ENCODE results near the gene MAP2. TPM values are rescaled to one million over a fixed set of nuclear protein-coding genes. Genes with fewer than 3 reads are reported as not detected.

MAP2 gene
- total RNA-seq, 1 experiment from 2014 or later = 6.7 TPM

DNA sequence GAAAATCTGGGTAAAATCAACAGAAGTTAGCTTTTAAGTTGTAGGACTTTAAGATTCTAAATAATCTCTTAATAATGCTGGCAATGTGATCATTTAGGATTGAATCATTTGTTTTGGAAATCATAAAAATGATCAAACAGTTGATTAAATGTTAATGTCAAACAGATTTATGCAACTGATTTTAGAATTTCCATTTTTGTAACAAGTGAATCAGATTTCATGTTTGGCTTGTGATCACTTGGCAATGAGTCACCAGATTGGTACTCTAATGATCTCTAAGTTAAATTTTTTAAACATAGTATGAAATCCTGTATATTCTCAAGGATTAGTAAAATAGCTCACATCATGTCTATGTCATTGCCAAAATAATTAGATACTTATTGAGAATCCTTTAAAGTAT lies 297.6 kb downstream of the MAP2 start:
- peak; percentile 1 for DNase-seq (ENCODE audit: low read depth)

GRCh38 chr2:209726311-209726710 lies 302.5 kb downstream of the MAP2 start:
- DNase-seq (ENCODE audit: low read depth) = no peak

GRCh38 chr2:209727077-209727476 lies 303.2 kb downstream of the MAP2 start:
- no peak for DNase-seq (ENCODE audit: low read depth)

GRCh38 chr2:209734805-209735204 lies 311.0 kb downstream of the MAP2 start:
- no peak for DNase-seq (ENCODE audit: low read depth)

- DNase-seq (ENCODE audit: low read depth) = no peak
These were observed 318.1 kb downstream of the MAP2 start for GRCh38 chr2:209741953-209742352.

DNA sequence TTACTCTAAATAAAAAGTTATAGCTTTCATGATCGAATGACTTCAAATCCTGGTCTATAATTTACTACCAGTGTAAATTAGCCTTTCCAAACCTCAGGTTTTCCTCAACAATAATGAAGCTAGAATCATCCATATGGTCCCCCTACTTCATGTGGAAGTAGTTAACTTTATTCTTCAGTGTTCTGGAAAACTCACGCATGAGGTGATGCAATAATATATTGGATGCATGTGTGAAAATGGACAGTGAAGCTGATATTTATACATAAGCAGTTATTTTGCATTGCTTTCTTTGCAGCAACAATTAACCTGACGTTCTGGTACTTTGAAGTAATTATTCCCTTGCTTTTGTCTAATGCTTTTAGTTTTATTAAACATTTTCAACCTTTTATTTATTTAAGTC lies 329.2 kb downstream of the MAP2 start:
- DNase-seq (ENCODE audit: low read depth) = no peak

GRCh38 chr2:209757163-209757562 lies 333.3 kb downstream of the MAP2 start:
- DNase-seq (ENCODE audit: low read depth) = no peak

DNA sequence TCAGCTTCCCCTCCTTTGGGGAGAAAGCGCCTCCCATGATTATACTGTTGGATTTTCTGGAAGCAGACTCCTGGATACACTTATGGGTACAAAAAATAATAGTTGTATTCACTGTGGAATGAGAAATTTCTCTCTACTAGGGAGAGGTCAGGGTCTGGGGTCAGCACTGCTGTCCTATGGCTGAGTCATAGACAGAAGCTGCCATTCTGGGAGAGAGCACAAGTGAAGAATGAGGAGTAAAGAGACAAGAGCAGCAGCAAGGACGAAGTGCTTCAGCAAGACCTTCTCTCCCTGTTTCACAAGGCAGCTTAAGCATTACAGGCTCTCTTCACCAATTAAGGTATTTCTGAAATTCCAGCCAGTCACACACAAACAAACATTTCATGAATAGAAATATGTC lies 337.7 kb downstream of the MAP2 start:
- no peak for DNase-seq (ENCODE audit: low read depth)

DNA sequence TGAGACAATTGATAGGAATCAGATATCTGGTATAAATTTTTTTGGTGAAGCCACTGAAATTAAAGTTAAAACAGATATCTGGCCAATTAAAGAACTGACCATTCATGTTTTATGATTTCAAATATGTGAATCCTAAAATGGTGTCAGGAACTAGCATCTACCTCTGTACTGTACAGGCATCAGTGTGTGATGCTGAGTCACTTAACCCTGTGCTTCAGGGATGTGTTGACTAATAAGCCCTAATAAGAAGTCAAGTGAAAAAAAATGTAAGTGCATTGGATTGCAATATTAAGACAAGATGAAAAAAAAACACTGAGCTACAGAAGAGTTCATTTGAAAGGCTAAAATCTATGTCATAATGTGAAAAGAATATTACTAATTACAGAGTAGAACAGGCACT lies 338.7 kb downstream of the MAP2 start:
- DNase-seq (ENCODE audit: low read depth) = no peak

- no peak for DNase-seq (ENCODE audit: low read depth)
These were observed 339.3 kb downstream of the MAP2 start for GRCh38 chr2:209763106-209763505.

DNA sequence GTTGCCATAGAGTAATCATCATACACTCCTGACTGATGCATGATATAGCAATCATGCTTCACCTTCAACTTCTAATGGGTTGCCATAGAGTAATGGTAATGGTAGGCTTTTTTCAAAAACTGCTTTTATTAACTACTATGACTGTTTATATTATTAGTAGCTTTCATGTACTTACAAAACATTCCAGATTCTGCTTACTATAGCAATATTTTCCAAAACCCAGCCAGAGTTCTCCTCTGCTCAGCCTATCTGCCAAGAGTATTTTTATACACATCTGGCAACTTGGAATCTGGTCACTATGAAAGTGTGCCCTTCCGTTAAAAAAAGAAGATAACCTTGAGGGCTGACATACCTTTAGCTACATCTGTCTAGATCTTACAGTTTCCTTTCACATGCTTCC lies 342.8 kb downstream of the MAP2 start:
- no peak for DNase-seq (ENCODE audit: low read depth)

GRCh38 chr2:209767316-209767715 lies 343.5 kb downstream of the MAP2 start:
- DNase-seq (ENCODE audit: low read depth) = no peak

DNA sequence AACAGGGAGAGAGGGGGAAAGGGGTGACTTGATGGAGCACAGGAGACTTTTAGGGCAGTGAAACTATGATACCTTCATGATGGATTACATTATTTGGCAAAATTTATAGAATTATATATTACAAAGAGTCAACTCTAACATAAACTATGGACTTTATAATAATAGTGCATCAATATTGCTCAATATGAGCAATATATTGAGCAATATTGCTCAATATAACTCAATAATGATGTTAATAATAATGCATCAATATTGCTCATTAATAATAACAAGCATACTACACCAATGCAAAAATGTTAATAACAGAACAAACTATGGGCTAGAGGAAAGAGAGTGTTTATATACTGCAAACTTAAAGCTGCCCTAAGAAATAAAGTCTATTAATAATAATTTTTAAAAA lies 344.7 kb downstream of the MAP2 start:
- DNase-seq (ENCODE audit: low read depth) = no peak

DNA sequence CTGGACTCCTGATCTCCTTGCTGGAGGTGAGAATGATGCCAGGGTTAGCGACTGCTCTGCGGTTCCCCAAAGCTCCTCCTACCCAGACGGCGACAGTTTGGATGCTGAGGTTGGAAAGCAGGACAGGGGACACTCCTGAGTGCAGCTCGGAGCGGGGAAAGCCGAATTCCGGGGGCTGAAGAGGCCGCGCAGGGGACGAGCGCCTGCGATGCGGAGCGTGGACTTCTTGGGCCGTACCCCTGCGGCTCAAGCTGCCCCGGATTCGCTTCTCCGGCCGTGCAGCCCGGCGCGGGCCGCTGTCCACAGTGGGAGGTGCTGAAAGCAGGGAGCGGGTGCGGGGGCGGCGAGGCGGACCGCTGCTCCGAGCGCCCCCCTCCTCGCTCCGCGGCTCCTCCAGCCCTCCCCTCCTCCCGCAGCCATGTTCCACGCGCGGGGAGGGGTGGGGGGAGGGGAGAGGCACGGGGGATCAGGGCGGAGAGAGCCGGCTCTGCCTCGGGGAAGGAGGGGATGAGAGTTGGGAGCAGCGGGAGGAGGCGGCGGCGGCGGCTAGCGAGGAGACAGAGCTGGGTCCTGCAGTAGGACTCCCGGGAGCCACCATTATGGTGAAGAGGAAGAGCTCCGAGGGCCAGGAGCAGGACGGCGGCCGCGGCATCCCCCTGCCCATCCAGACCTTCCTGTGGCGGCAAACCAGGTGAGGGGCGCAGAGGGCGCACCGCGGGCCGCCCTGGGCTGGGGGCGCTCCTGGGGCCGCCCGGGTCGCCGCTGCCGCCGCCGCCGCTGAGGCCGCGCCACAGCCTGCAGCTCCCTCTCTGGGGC lies 347.8 kb downstream of the MAP2 start, which contains the start of gene UNC80:
TSS of gene UNC80 (plus strand) at position 359 of the 816 bp plus-strand sequence. CDS start at position 600, 241 bp downstream.
- DNase-seq (ENCODE audit: low read depth) = peak; percentile 46

GRCh38 chr2:209772290-209772685 lies 348.4 kb downstream of the MAP2 start:
- DNase-seq (ENCODE audit: low read depth) = no peak

DNA sequence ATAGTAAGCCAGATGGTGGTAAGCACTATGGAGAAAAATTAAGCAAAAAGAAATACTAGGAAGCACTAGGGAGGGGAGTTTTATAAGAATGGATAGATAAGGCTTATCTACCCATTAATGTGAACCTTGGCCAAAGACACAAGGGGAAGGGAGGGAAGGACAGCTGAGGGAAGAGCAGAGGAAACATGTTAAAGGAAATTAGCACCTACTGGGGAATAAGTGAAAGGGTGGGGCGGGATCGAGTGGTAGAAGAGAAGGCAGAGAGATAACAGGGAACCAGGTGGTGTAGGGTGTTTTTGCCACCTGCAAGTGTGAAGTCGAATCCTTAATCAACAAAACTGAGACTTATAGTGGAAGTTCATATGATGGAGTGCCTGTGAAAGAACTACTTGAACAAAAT lies 349.5 kb downstream of the MAP2 start:
- no peak for DNase-seq (ENCODE audit: low read depth)

All from RPMI7951 (cell line).